ENCODE data around the gene IL18RAP. TPM values are rescaled to one million over a fixed set of nuclear protein-coding genes. Genes with fewer than 3 reads are reported as not detected.

Gene IL18RAP
- total RNA-seq, 2 donors from 2014 or later = 0.42 to 0.69 TPM

DNA sequence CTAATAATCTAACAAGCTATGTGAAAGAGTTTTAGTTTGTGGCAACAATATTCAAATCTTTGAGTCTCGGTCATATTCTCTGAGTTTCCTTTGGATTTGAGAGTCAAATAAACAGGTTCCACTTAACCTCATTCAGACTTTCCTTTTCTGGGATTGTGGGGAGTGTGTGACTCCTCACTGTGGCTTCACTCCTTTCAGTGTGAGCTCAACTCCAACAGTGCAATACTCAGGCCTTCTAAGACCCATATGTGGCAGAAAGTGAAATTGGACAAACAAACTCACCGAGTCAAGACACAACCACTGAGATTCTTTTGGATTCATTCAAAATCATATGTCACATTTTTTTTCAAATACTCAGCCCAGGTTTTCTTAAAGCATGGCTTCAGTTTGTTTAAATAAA is 75.5 kb downstream of the IL18RAP start:
- TF ChIP-seq, protein P1, sequence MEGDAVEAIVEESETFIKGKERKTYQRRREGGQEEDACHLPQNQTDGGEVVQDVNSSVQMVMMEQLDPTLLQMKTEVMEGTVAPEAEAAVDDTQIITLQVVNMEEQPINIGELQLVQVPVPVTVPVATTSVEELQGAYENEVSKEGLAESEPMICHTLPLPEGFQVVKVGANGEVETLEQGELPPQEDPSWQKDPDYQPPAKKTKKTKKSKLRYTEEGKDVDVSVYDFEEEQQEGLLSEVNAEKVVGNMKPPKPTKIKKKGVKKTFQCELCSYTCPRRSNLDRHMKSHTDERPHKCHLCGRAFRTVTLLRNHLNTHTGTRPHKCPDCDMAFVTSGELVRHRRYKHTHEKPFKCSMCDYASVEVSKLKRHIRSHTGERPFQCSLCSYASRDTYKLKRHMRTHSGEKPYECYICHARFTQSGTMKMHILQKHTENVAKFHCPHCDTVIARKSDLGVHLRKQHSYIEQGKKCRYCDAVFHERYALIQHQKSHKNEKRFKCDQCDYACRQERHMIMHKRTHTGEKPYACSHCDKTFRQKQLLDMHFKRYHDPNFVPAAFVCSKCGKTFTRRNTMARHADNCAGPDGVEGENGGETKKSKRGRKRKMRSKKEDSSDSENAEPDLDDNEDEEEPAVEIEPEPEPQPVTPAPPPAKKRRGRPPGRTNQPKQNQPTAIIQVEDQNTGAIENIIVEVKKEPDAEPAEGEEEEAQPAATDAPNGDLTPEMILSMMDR (IDR thresholded peaks at IDR 0.05) = no peak
- no peak for DNase-seq
- H3K4me3 ChIP-seq = no peak overlapping the region
- H3K27me3 ChIP-seq = no peaks in the 10 kb centered on the region
- no peaks in the 10 kb centered on the region for H3K9me3 ChIP-seq
- intact Hi-C loops (cut with DNase I) = no loop called here
- no peaks in the 10 kb centered on the region for H3K4me1 ChIP-seq
- H3K27ac ChIP-seq = no peak overlapping the region
- no peak overlapping the region for H3K9ac ChIP-seq (ENCODE audit: low read depth in 2 of 2, low read length in 2 of 2)
- H3K36me3 ChIP-seq = no peaks in the 10 kb centered on the region

DNA sequence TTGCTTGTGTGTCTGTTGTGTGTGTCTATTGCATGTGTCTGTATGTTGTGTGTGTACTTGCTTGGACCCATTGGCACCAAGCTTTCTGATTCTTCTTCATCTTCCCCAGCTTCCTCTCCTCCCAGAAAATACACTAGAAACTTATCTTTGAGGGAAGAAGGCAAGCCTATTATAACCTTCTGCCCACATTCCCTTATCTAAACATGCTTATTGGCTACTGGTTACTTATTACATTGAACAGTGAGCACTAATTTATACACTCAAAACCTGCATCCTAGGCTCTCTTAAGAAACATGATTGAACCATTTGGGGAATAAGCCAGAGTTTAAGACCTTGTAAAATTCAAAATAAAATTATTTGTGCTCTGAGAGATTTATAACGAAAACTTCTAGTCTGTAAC is 76.6 kb downstream of the IL18RAP start:
- TF ChIP-seq, protein P1 (IDR thresholded peaks at IDR 0.05) = no peak
- Histone ChIP-seq H3K27me3 (no peaks in the 10 kb centered on the region), H3K4me1 (no peaks in the 10 kb centered on the region), H3K36me3 (no peaks in the 10 kb centered on the region), H3K9ac (ENCODE audit: low read depth in 2 of 2, low read length in 2 of 2) (no peak overlapping the region), H3K4me3 (no peak overlapping the region), H3K9me3 (no peaks in the 10 kb centered on the region), H3K27ac (no peak overlapping the region)
- intact Hi-C loops (cut with DNase I) = no loop called here
- DNase-seq = no peak

Small RNA genes within 50 kb of the gene (microRNA-seq; reads per million reads assigned to microRNA genes)
- gene MIR4772 = 4.4 reads per million

Other genes starting within 250 kb of the IL18RAP start
- 1 to 10 TPM; 1.9 to 2.8 TPM for gene IL1RL2, start 236.1 kb upstream of the IL18RAP start, total RNA-seq
- gene IL1RL1, start 111.6 kb upstream of the IL18RAP start, total RNA-seq = 1 to 10 TPM; 1.2 to 2.1 TPM
- 1 to 10 TPM; 1.1 to 3.0 TPM for gene IL18R1, start 67.4 kb upstream of the IL18RAP start, total RNA-seq
- under 1 TPM in 1 of 2 donors, not detected in 1; 0.15 TPM for gene SLC9A4, start 50.1 kb downstream of the IL18RAP start, total RNA-seq
- 10 to 100 TPM; 58.4 to 76.2 TPM for gene SLC9A2, start 196.4 kb downstream of the IL18RAP start, total RNA-seq

Measured in colonic mucosa (tissue), 4 donors.